Neural crest cell (in vitro differentiated cells): ENCODE measurements around the gene OR8G1. TPM values are rescaled to one million over a fixed set of nuclear protein-coding genes. Genes with fewer than 3 reads are reported as not detected.

Experiments used
- DNase-seq: peaks from one replicate; pipeline ENCODE4 v3.0.0; 2021; ENCODE audit warnings: low read depth, mixed read lengths, low spot score
- H3K27ac Mint-ChIP-seq: one replicate; pipeline ENCODE4 v1.8.0; 2021; ENCODE audit warnings: mild to moderate bottlenecking, mixed read lengths; ENCODE audit not compliant: unreplicated experiment
- H3K27me3 Mint-ChIP-seq: 2 replicates; pipeline ENCODE4 v1.8.0; 2021; ENCODE audit warnings: low read depth, mild to moderate bottlenecking, mixed read lengths
- H3K36me3 Mint-ChIP-seq: 2 replicates; pipeline ENCODE4 v1.8.0; 2021; ENCODE audit warnings: low read depth, mild to moderate bottlenecking, mixed read lengths
- H3K4me1 Mint-ChIP-seq: 2 replicates; pipeline ENCODE4 v1.8.0; 2021; ENCODE audit warnings: mixed read lengths
- H3K4me3 Mint-ChIP-seq: one replicate; pipeline ENCODE4 v1.8.0; 2021; ENCODE audit warnings: mild to moderate bottlenecking, mixed read lengths
- H3K9me3 Mint-ChIP-seq: 2 replicates; pipeline ENCODE4 v1.8.0; 2021; ENCODE audit warnings: mixed read lengths
- long read RNA-seq: library from polyadenylated mRNA; unstranded; transcript quantifications from one replicate; pipeline ENCODE4 v2.0.0, GENCODE V29; 2020
- total RNA-seq: library from RNA; stranded (reverse); gene quantifications from 2 replicates; pipeline ENCODE4 v1.2.1, GENCODE V29; 2021
- TF ChIP-seq, protein P1 (sequence below): fragments of 200-600 bp; sonication (generic); conservative IDR thresholded peaks from 2 replicates; pipeline ENCODE4 v1.5.0; 2021; ENCODE audit warnings: antibody characterized with exemption, mild to moderate bottlenecking

Gene OR8G1, protein sequence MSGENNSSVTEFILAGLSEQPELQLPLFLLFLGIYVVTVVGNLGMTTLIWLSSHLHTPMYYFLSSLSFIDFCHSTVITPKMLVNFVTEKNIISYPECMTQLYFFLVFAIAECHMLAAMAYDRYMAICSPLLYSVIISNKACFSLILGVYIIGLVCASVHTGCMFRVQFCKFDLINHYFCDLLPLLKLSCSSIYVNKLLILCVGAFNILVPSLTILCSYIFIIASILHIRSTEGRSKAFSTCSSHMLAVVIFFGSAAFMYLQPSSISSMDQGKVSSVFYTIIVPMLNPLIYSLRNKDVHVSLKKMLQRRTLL
- total RNA-seq = not detected in 2 replicates
- long read RNA-seq = 0 reads

DNA sequence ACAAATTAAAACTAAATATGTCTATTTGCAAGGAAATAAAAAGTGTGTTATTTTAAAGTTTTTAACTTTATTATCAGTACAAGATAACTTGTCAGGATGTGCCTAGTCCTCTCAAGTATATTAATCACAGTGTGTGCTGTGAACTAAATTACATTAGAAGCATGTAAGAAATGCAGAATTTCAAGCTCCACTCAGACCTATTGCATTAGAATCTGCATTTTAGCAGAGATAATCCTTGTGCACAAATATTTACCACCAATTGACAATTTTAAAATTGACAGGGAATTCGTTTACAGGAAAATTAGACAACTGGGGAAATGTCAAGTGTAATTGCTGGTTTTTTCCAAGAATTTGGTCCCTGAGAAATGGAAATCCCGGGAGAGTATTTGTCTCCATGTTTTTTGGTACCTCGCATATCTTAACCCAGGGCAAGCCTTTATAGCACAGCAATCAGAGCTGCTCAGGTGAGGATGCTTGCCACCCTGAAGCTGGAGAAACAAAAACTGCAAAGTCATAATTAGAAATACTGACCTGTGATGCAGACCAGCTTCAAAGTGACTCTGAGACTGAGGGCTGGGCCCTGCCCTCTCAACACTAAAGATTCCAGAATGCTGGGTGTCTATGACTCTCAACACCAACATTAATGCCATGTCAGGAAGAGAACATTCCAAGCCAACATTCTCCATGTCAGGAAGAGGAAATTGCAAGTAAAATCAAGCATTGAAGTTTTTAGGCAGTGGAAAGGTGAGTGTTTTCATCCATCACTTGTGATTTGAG lies at the start of gene OR8G1:
Gene OR8G1, plus strand, starts transcription at position 475 of the 777 bp plus-strand sequence. CDS start 8,581 bp downstream, outside the sequence.
- H3K27me3 Mint-ChIP-seq = peaks cover 17% of the 10 kb centered on the region
- no peak within 1 kb of the TSS for H3K4me3 Mint-ChIP-seq
- H3K9me3 Mint-ChIP-seq = no peaks in the 10 kb centered on the region
- no peaks in the 10 kb centered on the region for H3K4me1 Mint-ChIP-seq
- no peak within 1 kb of the TSS for H3K27ac Mint-ChIP-seq
- no peaks in the 10 kb centered on the region for H3K36me3 Mint-ChIP-seq
- no peak for DNase-seq
- TF ChIP-seq, protein P1, sequence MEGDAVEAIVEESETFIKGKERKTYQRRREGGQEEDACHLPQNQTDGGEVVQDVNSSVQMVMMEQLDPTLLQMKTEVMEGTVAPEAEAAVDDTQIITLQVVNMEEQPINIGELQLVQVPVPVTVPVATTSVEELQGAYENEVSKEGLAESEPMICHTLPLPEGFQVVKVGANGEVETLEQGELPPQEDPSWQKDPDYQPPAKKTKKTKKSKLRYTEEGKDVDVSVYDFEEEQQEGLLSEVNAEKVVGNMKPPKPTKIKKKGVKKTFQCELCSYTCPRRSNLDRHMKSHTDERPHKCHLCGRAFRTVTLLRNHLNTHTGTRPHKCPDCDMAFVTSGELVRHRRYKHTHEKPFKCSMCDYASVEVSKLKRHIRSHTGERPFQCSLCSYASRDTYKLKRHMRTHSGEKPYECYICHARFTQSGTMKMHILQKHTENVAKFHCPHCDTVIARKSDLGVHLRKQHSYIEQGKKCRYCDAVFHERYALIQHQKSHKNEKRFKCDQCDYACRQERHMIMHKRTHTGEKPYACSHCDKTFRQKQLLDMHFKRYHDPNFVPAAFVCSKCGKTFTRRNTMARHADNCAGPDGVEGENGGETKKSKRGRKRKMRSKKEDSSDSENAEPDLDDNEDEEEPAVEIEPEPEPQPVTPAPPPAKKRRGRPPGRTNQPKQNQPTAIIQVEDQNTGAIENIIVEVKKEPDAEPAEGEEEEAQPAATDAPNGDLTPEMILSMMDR = no peak

DNA sequence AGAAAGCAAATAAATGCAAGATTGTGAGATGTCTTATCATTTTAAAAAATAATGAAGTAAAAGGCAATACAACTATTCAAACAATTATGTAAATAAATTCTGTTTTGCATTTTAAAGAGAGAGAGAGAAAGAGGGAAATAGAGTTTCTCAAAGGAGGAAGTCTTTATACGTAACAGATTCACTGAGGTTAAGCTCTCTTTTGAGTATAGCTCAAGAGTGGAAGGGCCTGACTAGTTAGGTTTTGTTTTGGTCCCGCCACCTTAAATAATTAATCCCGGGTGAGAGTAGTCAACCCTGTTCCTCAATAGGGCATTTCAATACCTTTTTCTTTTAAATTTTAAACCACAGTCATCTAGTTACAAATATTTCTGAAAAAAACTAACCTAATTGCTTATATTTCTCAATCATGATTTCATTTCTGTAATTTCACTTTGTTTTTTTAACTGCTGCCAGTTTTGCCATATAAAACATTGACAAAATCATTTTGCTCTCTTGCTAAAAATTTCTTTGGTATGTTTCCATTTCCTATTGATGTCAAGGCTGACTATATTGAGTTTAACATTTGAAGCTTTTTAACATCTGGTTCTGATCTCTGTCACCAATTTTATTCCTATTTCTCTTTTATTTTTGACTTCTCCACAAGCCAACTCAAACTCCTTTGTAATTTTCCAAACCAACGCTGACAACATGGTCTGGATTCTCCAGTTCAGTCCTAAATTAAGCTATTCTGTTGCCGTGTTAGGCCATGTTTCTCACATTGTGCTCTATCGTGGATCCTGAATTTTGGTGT lies 47.5 kb upstream of the OR8G1 start:
- TF ChIP-seq, protein P1 = no peak
- H3K9me3 Mint-ChIP-seq = no peaks in the 10 kb centered on the region

DNA sequence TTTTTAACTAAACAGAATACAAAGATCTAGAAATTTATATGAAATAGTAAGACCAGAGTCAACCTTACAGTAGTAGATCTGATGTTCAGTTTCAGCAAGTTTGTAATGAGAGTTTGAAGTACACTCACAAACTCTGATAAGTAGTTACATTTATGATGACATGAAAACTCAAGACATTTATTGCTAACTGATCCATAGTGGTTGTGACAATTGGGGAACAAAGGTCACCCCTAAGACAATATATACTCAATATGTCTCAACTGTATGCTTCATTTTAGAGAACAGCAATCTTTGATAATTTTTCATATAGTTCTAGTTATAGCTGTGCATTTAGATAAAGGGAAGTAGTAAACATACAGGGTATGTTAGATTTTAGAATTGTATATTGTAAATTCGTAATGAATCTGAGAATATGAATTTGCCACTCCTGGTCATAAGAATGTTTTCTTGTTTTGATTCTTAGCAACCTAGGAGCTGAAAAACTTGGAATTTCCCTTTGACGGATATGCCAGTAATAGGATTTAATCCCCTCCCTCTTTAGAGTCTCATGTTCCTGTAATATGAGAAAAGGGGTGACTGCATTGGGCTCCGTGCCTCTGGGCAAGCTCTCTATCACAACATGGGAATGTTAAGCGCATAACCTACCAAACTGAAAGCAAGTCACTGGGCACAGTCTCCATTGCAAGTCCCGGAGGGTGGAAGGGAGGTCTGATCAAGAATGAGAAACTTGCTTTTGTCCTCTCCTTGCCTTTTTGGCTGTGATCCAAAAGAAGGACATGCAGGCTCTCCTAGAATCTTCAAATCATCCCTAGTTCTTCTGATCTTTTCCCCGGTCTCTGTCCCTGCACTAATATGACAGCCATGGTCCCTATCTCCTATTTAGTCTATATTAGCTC lies 46.4 kb upstream of the OR8G1 start:
- no peaks in the 10 kb centered on the region for H3K27me3 Mint-ChIP-seq
- H3K9me3 Mint-ChIP-seq = peaks cover 2% of the 10 kb centered on the region
- no peak overlapping the region for H3K4me3 Mint-ChIP-seq
- TF ChIP-seq, protein P1 = no peak
- DNase-seq = no peak
- no peak overlapping the region for H3K27ac Mint-ChIP-seq
- H3K36me3 Mint-ChIP-seq = no peaks in the 10 kb centered on the region
- H3K4me1 Mint-ChIP-seq = peaks cover 5% of the 10 kb centered on the region

More for the DNA sequence above, 47.5 kb upstream of the OR8G1 start:
- no peaks in the 10 kb centered on the region for H3K27me3 Mint-ChIP-seq
- H3K27ac Mint-ChIP-seq = no peak overlapping the region
- H3K4me1 Mint-ChIP-seq = peaks cover 5% of the 10 kb centered on the region
- no peak overlapping the region for H3K4me3 Mint-ChIP-seq
- H3K36me3 Mint-ChIP-seq = no peaks in the 10 kb centered on the region
- no peak for DNase-seq

DNA sequence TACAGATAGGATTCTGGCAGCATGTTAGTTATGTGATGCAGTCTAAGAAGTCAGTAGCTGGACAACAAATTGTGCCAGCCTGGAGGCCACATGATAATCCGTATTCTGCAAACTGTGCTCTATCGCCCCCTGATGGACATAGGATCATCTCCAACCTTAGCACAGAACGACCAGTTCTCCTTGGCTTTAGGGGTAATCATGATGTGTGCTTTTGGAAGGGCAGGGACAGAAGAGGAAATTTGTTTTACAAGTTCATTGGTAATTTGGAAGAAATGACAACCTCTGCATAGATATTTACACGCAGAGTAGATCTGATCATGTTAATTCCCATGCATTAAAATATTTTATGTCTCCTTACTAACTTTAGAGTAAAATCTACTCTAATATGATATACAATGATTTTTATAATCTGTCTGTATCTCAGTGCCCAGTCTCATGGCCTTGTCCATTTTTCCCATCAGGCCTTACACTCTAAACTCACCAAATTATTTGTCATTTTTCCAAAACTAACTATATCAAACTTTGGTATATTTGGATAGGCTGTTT lies 45.6 kb upstream of the OR8G1 start:
- Mint-ChIP-seq H3K4me1 (peaks cover 2% of the 10 kb centered on the region), H3K4me3 (no peak overlapping the region), H3K27ac (no peak overlapping the region), H3K36me3 (no peaks in the 10 kb centered on the region), H3K9me3 (peaks cover 5% of the 10 kb centered on the region), H3K27me3 (no peaks in the 10 kb centered on the region)
- DNase-seq = peak; percentile 53
- TF ChIP-seq, protein P1 = peak; percentile 79
